H9 (cell line): ENCODE measurements around the gene LZTFL1. TPM values are rescaled to one million over a fixed set of nuclear protein-coding genes. Genes with fewer than 3 reads are reported as not detected.

Experiments
- DNase-seq: peaks from one replicate; pipeline ENCODE4 v3.0.0-alpha.2; 2017
- H2AFZ ChIP-seq: one replicate; pipeline ENCODE4 v1.6.1; 2013; ENCODE audit warnings: mild to moderate bottlenecking, low read length, control low read depth, moderate library complexity
- H2AK5ac ChIP-seq: 2 replicates; pipeline ENCODE4 v1.6.1; 2013; ENCODE audit warnings: low read length, control low read depth, mixed read lengths; ENCODE audit not compliant: insufficient read length
- H2BK120ac ChIP-seq: one replicate; pipeline ENCODE4 v1.6.1; 2013; ENCODE audit warnings: low read depth, mild to moderate bottlenecking, low read length, control low read depth, inconsistent platforms; ENCODE audit not compliant: poor library complexity, severe bottlenecking
- H2BK12ac ChIP-seq: 2 replicates; pipeline ENCODE4 v1.6.1; 2013; ENCODE audit warnings: low read length, control low read depth, mixed read lengths, low read depth; ENCODE audit not compliant: insufficient read length
- H2BK15ac ChIP-seq: 2 replicates; pipeline ENCODE4 v1.6.1; 2013; ENCODE audit warnings: low read depth, low read length, control low read depth
- H2BK20ac ChIP-seq: one replicate; pipeline ENCODE4 v1.6.1; 2013; ENCODE audit warnings: low read depth, mild to moderate bottlenecking, low read length, control low read depth, inconsistent platforms; ENCODE audit not compliant: poor library complexity, severe bottlenecking
- H2BK5ac ChIP-seq: 2 replicates; pipeline ENCODE4 v1.6.1; 2013; ENCODE audit warnings: low read length, control low read depth, mixed read lengths; ENCODE audit not compliant: insufficient read length
- H3K14ac ChIP-seq: 2 replicates; pipeline ENCODE4 v1.6.1; 2013; ENCODE audit warnings: low read length, control low read depth; ENCODE audit not compliant: insufficient read depth
- H3K18ac ChIP-seq: 2 replicates; pipeline ENCODE4 v1.6.1; 2013; ENCODE audit warnings: low read depth, mild to moderate bottlenecking, mixed read lengths, low read length, control low read depth; ENCODE audit not compliant: insufficient read length
- H3K23ac ChIP-seq: 2 replicates; pipeline ENCODE4 v1.6.1; 2013; ENCODE audit warnings: low read length, control low read depth, mixed read lengths, low read depth; ENCODE audit not compliant: insufficient read length
- H3K23me2 ChIP-seq: 2 replicates; pipeline ENCODE4 v1.6.1; 2013; ENCODE audit warnings: low read depth, mild to moderate bottlenecking, mixed read lengths, low read length, control low read depth; ENCODE audit not compliant: insufficient read length, poor library complexity, severe bottlenecking
- H3K27ac ChIP-seq: 2 replicates; pipeline ENCODE4 v1.5.1; 2013; ENCODE audit warnings: low read length, control low read depth, mixed read lengths, low read depth; ENCODE audit not compliant: insufficient read length
- H3K27me3 ChIP-seq: 2 replicates; pipeline ENCODE4 v1.6.1; 2013; ENCODE audit warnings: low read length, control low read depth, inconsistent platforms; ENCODE audit not compliant: insufficient read depth
- H3K4ac ChIP-seq: 2 replicates; pipeline ENCODE4 v1.6.1; 2013; ENCODE audit warnings: low read depth, mild to moderate bottlenecking, control low read depth, inconsistent platforms, low read length, moderate library complexity
- H3K4me1 ChIP-seq: 2 replicates; pipeline ENCODE4 v1.6.1; 2013; ENCODE audit warnings: low read length, control low read depth, inconsistent platforms; ENCODE audit not compliant: insufficient read depth
- H3K4me2 ChIP-seq: 2 replicates; pipeline ENCODE4 v1.6.1; 2013; ENCODE audit warnings: low read length, control low read depth, mixed read lengths; ENCODE audit not compliant: insufficient read length, insufficient read depth
- H3K56ac ChIP-seq: 2 replicates; pipeline ENCODE4 v1.6.1; 2013; ENCODE audit warnings: low read depth, mild to moderate bottlenecking, mixed read lengths, low read length, control low read depth; ENCODE audit not compliant: insufficient read length
- H3K79me1 ChIP-seq: 2 replicates; pipeline ENCODE4 v1.6.1; 2013; ENCODE audit warnings: low read depth, mild to moderate bottlenecking, moderate library complexity, low read length, control low read depth, inconsistent platforms; ENCODE audit not compliant: insufficient read depth, poor library complexity, severe bottlenecking
- H3K79me2 ChIP-seq: 2 replicates; pipeline ENCODE4 v1.6.1; 2013; ENCODE audit warnings: low read length, control low read depth, inconsistent platforms; ENCODE audit not compliant: insufficient read depth
- H3K9ac ChIP-seq: 2 replicates; pipeline ENCODE4 v1.6.1; 2013; ENCODE audit warnings: low read length, control low read depth, mixed read lengths; ENCODE audit not compliant: insufficient read length; ENCODE audit errors: extremely low read depth
- H3K9me3 ChIP-seq: one replicate; pipeline ENCODE4 v1.6.1; 2013; ENCODE audit warnings: low read depth, low read length, inconsistent platforms; ENCODE audit not compliant: control insufficient read depth
- H3T11ph ChIP-seq: one replicate; pipeline ENCODE4 v1.6.1; 2013; ENCODE audit warnings: mild to moderate bottlenecking, low read length, control low read depth, inconsistent platforms
- H4K20me1 ChIP-seq: one replicate; pipeline ENCODE4 v1.6.1; 2013; ENCODE audit not compliant: control insufficient read depth, insufficient read length, insufficient read depth
- H4K5ac ChIP-seq: 2 replicates; pipeline ENCODE4 v1.6.1; 2013; ENCODE audit warnings: low read depth, mild to moderate bottlenecking, mixed read lengths, low read length, control low read depth; ENCODE audit not compliant: insufficient read length
- H4K8ac ChIP-seq: replicated peaks from 2 replicates; pipeline ENCODE4 v1.6.1; 2013; ENCODE audit warnings: low read length, control low read depth, mixed read lengths, low read depth; ENCODE audit not compliant: insufficient read length
- H4K91ac ChIP-seq: 2 replicates; pipeline ENCODE4 v1.6.1; 2013; ENCODE audit warnings: low read depth, mild to moderate bottlenecking, moderate library complexity, mixed read lengths, low read length, control low read depth; ENCODE audit not compliant: insufficient read length
- H3K27ac Mint-ChIP-seq, 3 experiments: 2 replicates in 2 of 3; 3 replicates in 1 of 3; pipeline ENCODE4 v1.8.0; 2020 to 2021; ENCODE audit warnings: mixed read lengths in 3 of 3, mild to moderate bottlenecking in 1 of 3, moderate library complexity in 1 of 3
- H3K27me3 Mint-ChIP-seq: 2 replicates; pipeline ENCODE4 v1.8.0; 2021; ENCODE audit warnings: low read depth, mild to moderate bottlenecking, moderate library complexity, mixed read lengths
- H3K36me3 Mint-ChIP-seq, 3 experiments: 2 replicates in 2 of 3; 3 replicates in 1 of 3; pipeline ENCODE4 v1.8.0; 2020 to 2021; ENCODE audit warnings: low read depth in 3 of 3, mixed read lengths in 3 of 3; ENCODE audit not compliant: insufficient read depth in 1 of 3
- H3K4me1 Mint-ChIP-seq, 2 experiments: 2 replicates each; pipeline ENCODE4 v1.8.0; 2020; ENCODE audit warnings: mixed read lengths in 2 of 2
- H3K4me3 Mint-ChIP-seq, 2 experiments: 2 replicates in 1 of 2; 3 replicates in 1 of 2; pipeline ENCODE4 v1.8.0; 2020 to 2021; ENCODE audit warnings: mild to moderate bottlenecking in 2 of 2, mixed read lengths in 2 of 2, moderate library complexity in 1 of 2
- H3K9me3 Mint-ChIP-seq, 2 experiments: 2 replicates in 1 of 2; 3 replicates in 1 of 2; pipeline ENCODE4 v1.8.0; 2020; ENCODE audit warnings: mild to moderate bottlenecking in 2 of 2, mixed read lengths in 2 of 2, moderate library complexity in 1 of 2
- WGBS: extraction: QIAGEN DNeasy Blood & Tissue Kit; methylation state at CpG from one replicate; pipeline ENCODE4 v1.1.7; 2013; ENCODE audit warnings: missing lambda C conversion rate, low lambda C conversion rate, mixed read lengths; ENCODE audit not compliant: insufficient read length; ENCODE audit errors: extremely low coverage; 5-methylcytosine and 5-hydroxymethylcytosine counted together
- total RNA-seq: library from RNA; stranded (reverse); gene quantifications from 2 replicates; pipeline ENCODE4 v1.2.1, GENCODE V29; 2021
- TF ChIP-seq, protein P1 (sequence below): fragments of 200-600 bp; sonication (generic); conservative IDR thresholded peaks from 3 replicates; pipeline ENCODE4 v1.8.0; 2021; ENCODE audit warnings: antibody characterized with exemption, mild to moderate bottlenecking

LZTFL1 gene
- total RNA-seq, 1 experiment from 2014 or later, result 12.2 TPM

DNA sequence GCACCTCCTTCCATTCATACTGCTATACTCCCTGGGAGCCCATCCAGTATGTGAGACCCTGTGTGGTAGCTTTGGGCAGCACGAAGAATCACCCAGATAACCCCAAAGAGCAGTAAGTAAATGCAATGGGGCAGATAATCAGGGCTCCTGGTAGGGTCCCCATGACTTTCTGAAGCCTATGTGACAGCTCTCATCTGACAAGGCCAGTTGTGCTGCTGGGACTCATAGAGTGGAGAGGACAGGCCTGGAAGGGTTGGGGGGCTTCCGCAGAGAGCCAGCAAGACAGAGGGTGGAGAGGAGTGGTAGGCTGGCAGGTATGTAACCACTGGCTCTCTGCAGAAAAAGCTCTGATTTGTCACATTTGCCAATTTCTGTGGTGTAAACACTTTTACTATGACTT lies 42.3 kb downstream of the LZTFL1 start:
- no peak overlapping the region for H2BK5ac ChIP-seq
- H3K18ac ChIP-seq, result no peak overlapping the region
- Mint-ChIP-seq H3K4me1 (peaks cover 4 to 8% of the 10 kb centered on the region in 2 experiments), H3K36me3 (no peaks in the 10 kb centered on the region), H3K4me3 (no peak overlapping the region), H3K27ac (no peak overlapping the region), H3K27me3 (peaks cover 55% of the 10 kb centered on the region), H3K9me3 (no peaks in the 10 kb centered on the region; a peak in 1 of 5 replicates)
- H3K79me2 ChIP-seq, result no peaks in the 10 kb centered on the region
- H2AK5ac ChIP-seq, result no peak overlapping the region
- H4K8ac ChIP-seq, result no peak overlapping the region
- H3K27me3 ChIP-seq, result peaks cover 26% of the 10 kb centered on the region
- no peak overlapping the region for H3K56ac ChIP-seq
- H3K4ac ChIP-seq, result no peak overlapping the region
- no peak overlapping the region for H2BK120ac ChIP-seq
- TF ChIP-seq, protein P1, sequence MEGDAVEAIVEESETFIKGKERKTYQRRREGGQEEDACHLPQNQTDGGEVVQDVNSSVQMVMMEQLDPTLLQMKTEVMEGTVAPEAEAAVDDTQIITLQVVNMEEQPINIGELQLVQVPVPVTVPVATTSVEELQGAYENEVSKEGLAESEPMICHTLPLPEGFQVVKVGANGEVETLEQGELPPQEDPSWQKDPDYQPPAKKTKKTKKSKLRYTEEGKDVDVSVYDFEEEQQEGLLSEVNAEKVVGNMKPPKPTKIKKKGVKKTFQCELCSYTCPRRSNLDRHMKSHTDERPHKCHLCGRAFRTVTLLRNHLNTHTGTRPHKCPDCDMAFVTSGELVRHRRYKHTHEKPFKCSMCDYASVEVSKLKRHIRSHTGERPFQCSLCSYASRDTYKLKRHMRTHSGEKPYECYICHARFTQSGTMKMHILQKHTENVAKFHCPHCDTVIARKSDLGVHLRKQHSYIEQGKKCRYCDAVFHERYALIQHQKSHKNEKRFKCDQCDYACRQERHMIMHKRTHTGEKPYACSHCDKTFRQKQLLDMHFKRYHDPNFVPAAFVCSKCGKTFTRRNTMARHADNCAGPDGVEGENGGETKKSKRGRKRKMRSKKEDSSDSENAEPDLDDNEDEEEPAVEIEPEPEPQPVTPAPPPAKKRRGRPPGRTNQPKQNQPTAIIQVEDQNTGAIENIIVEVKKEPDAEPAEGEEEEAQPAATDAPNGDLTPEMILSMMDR, result no peak
- H3K9me3 ChIP-seq, result no peaks in the 10 kb centered on the region
- H2BK12ac ChIP-seq, result no peak overlapping the region
- no peak for DNase-seq
- no peak overlapping the region for H2BK15ac ChIP-seq
- no peaks in the 10 kb centered on the region for H4K20me1 ChIP-seq
- H3K4me2 ChIP-seq, result no peak overlapping the region
- H4K91ac ChIP-seq, result no peak overlapping the region
- H3K23me2 ChIP-seq, result peaks cover 8% of the 10 kb centered on the region
- H3K23ac ChIP-seq, result no peak overlapping the region
- H3K79me1 ChIP-seq, result no peaks in the 10 kb centered on the region
- no peak overlapping the region for H3K9ac ChIP-seq
- no peak overlapping the region for H4K5ac ChIP-seq
- H2AFZ ChIP-seq, result no peak overlapping the region
- no peak overlapping the region for H3K27ac ChIP-seq
- no peak overlapping the region for H3K14ac ChIP-seq
- H3K4me1 ChIP-seq, result no peaks in the 10 kb centered on the region
- H3T11ph ChIP-seq, result no peak overlapping the region
- no CpG with 5 or more reads among the region's 2 CpGs for WGBS
- H2BK20ac ChIP-seq, result no peak overlapping the region
